Prostate gland (tissue), 2 donors: Measurements from ENCODE around the gene NCOR2. TPM values are rescaled to one million over a fixed set of nuclear protein-coding genes. Genes with fewer than 3 reads are reported as not detected.
A peak's percentile ranks its signal among the peaks of the same experiment; 100 is the strongest.

Experiments used
- DNase-seq: peaks from one replicate; pipeline ENCODE4 v3.0.0-alpha.2; 2019; ENCODE audit warnings: low spot score
- H3K27ac ChIP-seq, 2 donors: fragments of 200-600 bp; sonication (generic); 2 replicates each; pipeline ENCODE4 v1.5.1; 2017 to 2019
- H3K27me3 ChIP-seq: fragments of 200-600 bp; sonication (generic); replicated peaks from 2 replicates; pipeline ENCODE4 v1.5.1; 2019; ENCODE audit not compliant: insufficient read depth
- H3K36me3 ChIP-seq, 2 donors: fragments of 200-600 bp; sonication (generic); 1 replicate in 1 of 2; 2 replicates in 1 of 2; pipeline versions ENCODE4 v1.5.1 to v1.8.1; 2017 to 2019
- H3K4me1 ChIP-seq: fragments of 200-600 bp; sonication (generic); replicated peaks from 2 replicates; pipeline ENCODE4 v1.5.1; 2019
- H3K4me3 ChIP-seq, 2 donors: fragments of 200-600 bp; sonication (generic); 2 replicates each; pipeline ENCODE4 v1.5.1; 2017 to 2019
- H3K9me3 ChIP-seq: fragments of 200-600 bp; sonication (generic); 2 replicates; pipeline ENCODE4 v1.5.1; 2017
- CTCF ChIP-seq, 4 experiments: fragments of 200-600 bp in 2 of 4; fragments of 450-650 bp in 2 of 4; sonication (generic) in 2 of 4; IDR thresholded peaks; 1 replicate in 3 of 4; 2 replicates in 1 of 4; pipeline ENCODE4 v1.5.1; 2016 to 2019; ENCODE audit warnings: antibody characterized with exemption in 4 of 4, mild to moderate bottlenecking in 2 of 4, moderate library complexity in 2 of 4
- POLR2A ChIP-seq: fragments of 450-650 bp; IDR thresholded peaks from one replicate; pipeline ENCODE4 v1.6.1; 2016; ENCODE audit warnings: antibody characterized with exemption, mild to moderate bottlenecking
- POLR2AphosphoS5 ChIP-seq: sonication (generic); formaldehyde crosslinking; IDR thresholded peaks from one replicate; pipeline ENCODE4 v1.6.1; 2017; ENCODE audit warnings: antibody characterized with exemption
- WGBS: methylation state at CpG from one replicate; pipeline ENCODE4 v1.1.5; 2018; 5-methylcytosine and 5-hydroxymethylcytosine counted together
- intact Hi-C: fragments of 100-400 bp; cut with DNase I; formaldehyde crosslinking; loops from one replicate; pipeline ENCODE4 v1.14.2; 2022
- total RNA-seq, 2 donors: library from RNA; depleted of rRNA; stranded (reverse); fragments of >200 nt; gene quantifications; one replicate each; pipeline ENCODE4 v1.1.0, GENCODE V29; 2016

NCOR2 gene
- total RNA-seq, 2 donors from 2014 or later = 184 to 306 TPM

- H3K4me1 ChIP-seq = peaks cover 16% of the 10 kb centered on the region
- TF ChIP-seq POLR2AphosphoS5 = no peak
- no peak for TF ChIP-seq CTCF (IDR thresholded peaks at IDR 0.05)
- TF ChIP-seq POLR2A = no peak
- intact Hi-C loops = loop anchor here (5.0 to 10.0 kb wide), 2 partner anchors 107 to 530 kb away; no protein-coding TSS in a partner anchor
Measured at GRCh38 chr12:124564232-124564958, 3.0 kb downstream of the NCOR2 start.

GRCh38 chr12:124563809-124564208, 3.6 kb downstream of the NCOR2 start:
- no peak for DNase-seq
- Histone ChIP-seq H3K4me1 (peaks cover 16% of the 10 kb centered on the region), H3K27ac (peak overlapping the region; percentile 95 to 99), H3K36me3 (peaks cover 0 to 7% of the 10 kb centered on the region in 2 donors), H3K4me3 (no peak overlapping the region), H3K27me3 (no peaks in the 10 kb centered on the region), H3K9me3 (no peaks in the 10 kb centered on the region)
- TF ChIP-seq POLR2A (no peak), CTCF (IDR thresholded peaks at IDR 0.05) (no peak), POLR2AphosphoS5 (no peak)
- 69% methylated on average over 10 of the region's 10 CpGs for WGBS
- intact Hi-C loops = loop anchor here (5.0 to 10.0 kb wide), 2 partner anchors 107 to 529 kb away; no protein-coding TSS in a partner anchor

More at GRCh38 chr12:124564232-124564958, 3.0 kb downstream of the NCOR2 start:
- Histone ChIP-seq H3K9me3 (no peaks in the 10 kb centered on the region), H3K36me3 (peaks cover 0 to 7% of the 10 kb centered on the region in 2 donors), H3K27ac (peak overlapping the region; percentile 95 to 99), H3K27me3 (no peaks in the 10 kb centered on the region), H3K4me3 (peak overlapping the region in 1 of 2 donors; percentile 94)
- no peak for DNase-seq
- 14% methylated on average over 19 of the region's 19 CpGs for WGBS

GRCh38 chr12:124563401-124563800, 4.0 kb downstream of the NCOR2 start:
- Histone ChIP-seq H3K4me3 (no peak overlapping the region), H3K27me3 (no peaks in the 10 kb centered on the region), H3K36me3 (peaks cover 0 to 7% of the 10 kb centered on the region in 2 donors), H3K27ac (no peak overlapping the region), H3K4me1 (peaks cover 16% of the 10 kb centered on the region), H3K9me3 (no peaks in the 10 kb centered on the region)
- DNase-seq = no peak
- 54% methylated on average over 11 of the region's 11 CpGs for WGBS
- TF ChIP-seq POLR2AphosphoS5 = no peak
- TF ChIP-seq CTCF (IDR thresholded peaks at IDR 0.05) = no peak
- TF ChIP-seq POLR2A = no peak
- intact Hi-C loops = loop anchor here (5.0 to 10.0 kb wide), 2 partner anchors 106 to 529 kb away; no protein-coding TSS in a partner anchor

GRCh38 chr12:124562796-124563181, 4.6 kb downstream of the NCOR2 start:
- DNase-seq = no peak
- H3K4me1 ChIP-seq = peaks cover 17% of the 10 kb centered on the region
- H3K9me3 ChIP-seq = no peaks in the 10 kb centered on the region
- intact Hi-C loops = loop anchor here (5.0 to 10.0 kb wide), 2 partner anchors 105 to 528 kb away; no protein-coding TSS in a partner anchor
- no peak overlapping the region for H3K4me3 ChIP-seq
- H3K27me3 ChIP-seq = no peaks in the 10 kb centered on the region
- WGBS = 80% methylated on average over 4 of the region's 4 CpGs
- H3K36me3 ChIP-seq = peaks cover 0 to 7% of the 10 kb centered on the region in 2 donors
- no peak for TF ChIP-seq CTCF (IDR thresholded peaks at IDR 0.05)
- TF ChIP-seq POLR2A = no peak
- TF ChIP-seq POLR2AphosphoS5 = no peak
- no peak overlapping the region for H3K27ac ChIP-seq
